NCI-H2227 (cell line): ENCODE data around the gene CHST11.

Source experiments
- DNase-seq: peaks from one replicate; lab custom pipeline; 2025; ENCODE audit not compliant: unreplicated experiment; lab: John Stamatoyannopoulos, UW

Gene CHST11

DNA sequence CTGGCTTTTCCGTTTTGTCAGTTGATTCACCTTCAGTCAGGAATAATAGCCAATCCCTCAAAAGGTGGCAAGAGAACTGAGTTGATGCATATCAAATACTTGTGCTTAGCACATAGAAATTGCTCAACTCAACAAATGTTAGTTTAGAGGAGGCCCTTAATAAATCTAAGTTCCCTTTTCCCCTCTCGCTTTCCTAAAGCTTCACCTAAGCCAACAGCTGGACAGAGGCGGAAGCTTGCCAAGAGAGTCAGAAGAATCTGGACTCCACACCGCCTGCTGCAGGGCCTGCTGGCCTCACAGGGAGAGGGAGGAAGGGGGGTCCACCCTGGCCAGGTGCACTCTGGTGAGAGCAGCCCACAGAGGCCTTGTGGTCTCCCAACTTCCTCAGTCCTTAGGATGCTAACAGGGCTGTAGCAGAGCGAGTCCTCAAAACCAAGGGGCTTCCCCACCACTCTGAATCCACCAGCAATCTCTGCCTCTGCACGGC is 213.1 kb downstream of the CHST11 start:
- no peak for DNase-seq

DNA sequence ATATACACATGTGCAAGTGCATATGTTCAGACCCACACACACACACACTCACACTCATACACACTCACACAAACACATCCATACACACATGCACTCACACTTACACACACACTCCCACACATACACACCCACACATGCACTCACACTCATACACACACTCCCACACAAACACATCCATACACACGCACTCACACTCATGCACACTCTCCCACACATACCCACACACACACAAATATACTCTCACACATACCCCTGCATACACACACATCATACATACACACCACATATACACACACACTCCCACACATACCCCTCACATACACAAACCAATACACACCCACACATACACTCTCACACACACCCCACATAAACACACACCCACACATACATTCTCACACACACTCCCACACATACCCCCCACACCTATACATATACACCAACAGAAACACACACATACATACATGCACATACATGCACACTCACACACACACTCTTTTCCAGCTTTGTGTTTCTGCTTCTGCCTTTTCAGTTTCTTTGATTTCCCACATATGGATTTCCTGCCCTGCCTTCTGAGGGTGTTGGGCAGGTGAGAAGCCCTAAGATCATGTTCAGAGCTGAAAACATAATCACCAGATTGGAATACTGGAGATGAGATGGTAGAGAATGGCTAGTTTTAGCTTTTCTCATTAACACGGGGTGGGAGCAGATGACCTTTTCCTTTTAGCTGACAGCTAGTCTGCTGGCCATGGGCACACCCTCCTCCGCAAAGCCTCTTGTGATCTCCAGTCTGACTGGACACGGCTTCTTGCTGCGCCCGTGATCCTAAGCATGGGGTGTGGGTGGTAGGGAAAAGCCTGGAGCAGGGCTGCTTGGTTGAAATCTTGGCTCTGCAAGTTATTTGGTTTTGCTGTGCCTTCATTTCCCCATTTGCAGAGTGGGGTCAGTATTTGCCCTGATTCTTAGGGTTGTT is 214.0 kb downstream of the CHST11 start:
- DNase-seq, result peak; percentile 20

DNA sequence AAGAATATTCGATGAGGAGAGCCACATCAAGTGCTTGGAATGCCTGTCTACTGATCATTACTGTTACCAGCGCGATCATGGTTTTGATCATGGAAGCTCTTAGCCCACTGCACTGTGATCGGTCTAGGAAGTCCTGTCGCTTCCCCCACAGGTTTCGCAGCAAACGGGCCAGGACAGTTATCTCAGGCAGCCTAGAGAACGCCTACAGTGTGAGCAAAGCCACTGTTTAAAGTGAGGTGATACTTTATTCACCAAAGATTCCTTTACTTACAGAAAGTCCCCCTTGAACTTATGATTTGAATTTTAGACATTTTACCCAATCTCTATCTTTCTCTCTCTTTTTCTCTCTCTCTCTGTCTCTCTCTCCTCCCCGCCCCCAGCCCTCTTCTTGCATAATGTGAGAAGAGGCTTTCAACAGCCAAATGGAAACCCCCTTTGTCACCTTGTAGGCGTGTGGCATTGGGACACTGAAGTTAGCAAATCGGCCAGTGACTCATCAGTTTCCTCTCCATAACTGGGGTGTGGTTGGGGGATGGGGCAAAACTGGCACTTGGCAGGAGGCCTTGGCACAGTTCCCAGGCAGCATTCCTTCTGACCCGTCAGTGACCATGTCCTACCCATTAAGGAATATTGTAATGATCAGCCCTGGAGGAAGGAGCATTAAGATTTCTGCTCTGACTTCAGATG is 214.8 kb downstream of the CHST11 start:
- peak; percentile 51 for DNase-seq

DNA sequence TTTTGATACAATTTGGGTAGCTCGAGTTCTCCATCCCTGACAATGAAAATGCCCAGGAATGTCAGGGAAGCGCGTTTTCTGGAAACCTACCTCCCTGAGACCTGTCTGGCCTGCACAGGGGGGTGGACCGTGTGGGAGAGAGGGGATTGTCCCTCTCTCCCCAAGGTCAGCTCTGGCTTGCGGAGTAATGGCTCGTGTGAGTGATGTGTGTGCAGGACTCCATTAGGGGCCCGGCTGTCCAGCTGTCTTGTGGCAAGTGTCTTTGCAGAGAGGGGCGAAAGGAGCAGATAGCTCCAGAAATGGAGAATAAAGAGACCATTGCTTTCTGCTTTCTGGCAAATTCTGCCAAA is 215.3 kb downstream of the CHST11 start:
- no peak for DNase-seq

DNA sequence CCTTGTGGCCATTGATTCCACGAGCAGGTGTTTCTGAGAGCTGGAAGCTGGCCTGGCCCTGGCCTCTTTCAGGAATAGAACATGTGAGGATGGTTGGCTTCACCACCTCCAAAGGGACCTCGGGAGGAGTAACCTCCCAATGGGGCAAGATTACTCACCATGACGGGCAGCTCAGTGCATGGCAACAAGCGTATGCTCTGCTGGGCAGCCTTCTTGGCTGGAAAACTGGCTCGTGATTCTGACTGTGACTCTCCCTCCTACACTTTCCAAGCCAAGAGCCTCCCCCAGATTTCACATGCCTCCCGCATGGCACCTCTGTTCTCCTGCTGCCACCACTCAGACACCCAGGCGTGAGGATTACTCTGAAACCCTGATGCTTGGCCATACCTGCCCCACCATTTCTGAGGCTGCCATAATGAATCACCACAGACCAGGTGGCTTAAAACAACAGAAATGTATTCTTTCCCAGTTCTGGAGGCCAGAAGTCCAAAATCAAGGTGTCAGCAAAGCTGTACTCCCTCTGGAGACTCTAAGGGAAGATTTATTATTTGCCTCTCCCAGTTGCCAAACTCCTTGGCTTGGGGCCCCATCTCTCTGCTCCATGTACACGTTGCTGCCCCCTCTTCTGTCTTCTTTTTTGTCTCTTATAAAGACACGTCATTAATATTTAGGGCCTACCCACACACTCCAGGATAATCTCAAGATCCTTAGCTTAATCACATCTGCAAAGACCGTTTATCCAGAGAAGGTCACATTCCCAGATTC is 215.9 kb downstream of the CHST11 start:
- no peak for DNase-seq

DNA sequence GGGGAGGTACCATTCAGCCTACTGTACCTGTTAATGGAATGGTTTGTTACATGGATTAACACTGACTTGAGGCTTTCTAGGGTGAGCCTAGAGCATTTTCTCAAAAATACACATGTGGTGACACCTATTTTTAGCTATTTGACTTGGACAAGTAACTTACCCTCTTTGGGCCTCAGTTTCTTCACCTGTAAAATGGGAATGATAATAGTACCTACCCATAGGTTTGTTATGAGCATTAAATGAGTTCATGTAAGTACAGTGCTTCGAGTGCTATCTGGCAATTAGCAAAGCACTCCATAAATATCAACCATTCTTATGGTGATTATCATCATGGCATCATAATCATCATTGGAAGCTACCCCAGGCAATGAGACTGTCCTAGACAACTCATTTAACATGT is 216.5 kb downstream of the CHST11 start:
- DNase-seq, result no peak

DNA sequence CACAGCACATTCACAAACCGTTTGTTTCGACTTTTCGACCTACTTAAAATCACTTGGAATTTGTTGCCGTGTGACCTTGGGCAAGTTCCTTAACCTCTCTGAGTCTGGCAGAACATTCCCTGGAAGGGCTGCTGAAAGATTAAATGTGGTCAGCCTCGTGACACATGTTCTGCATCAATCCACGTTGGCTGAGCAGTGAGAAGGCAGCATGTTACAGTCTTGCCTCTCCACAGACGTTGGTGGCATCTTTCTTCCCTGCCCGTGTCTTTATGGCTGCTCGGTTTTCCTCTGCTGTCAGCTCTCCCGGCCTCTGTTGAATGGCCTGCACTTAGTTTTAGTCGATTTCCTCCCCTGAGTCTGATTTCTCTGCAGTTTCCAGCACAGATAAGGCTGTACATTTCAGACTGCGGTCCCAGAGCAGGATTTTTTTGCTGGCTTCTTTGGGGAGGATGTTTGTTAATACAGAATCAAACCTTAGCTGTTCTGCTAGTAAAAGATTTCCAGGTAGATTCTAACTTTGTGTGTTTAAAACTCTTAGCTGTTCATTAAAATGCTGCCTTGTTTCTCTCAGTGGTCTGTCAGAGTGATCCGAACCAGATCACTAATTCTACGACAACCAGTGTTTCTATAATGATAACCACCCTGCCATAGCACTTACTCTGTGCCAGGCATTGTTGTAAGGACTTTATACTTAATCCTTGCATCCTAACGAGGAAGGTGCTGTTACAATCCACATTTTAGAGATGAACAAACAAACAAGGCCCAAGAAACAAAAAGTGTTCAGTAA is 217.1 kb downstream of the CHST11 start:
- no peak for DNase-seq

DNA sequence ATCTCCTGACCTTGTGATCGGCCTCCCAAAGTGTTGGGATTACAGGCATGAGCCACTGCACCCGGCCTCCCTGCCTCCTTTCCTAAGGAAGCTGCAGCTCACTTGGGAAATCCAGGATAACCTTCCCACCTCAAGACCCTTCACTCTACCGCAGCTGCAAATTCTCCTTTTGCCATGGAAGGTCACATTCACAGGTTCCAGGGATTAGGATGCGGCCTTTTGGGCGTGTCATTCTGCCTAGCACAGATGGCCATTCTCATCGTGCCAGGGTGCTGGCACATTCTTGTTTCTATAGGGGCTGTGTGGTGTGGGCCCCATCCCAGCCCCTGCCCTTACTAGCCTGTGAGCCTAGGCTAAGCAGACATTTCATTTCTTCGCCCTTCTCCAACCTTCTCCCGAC is 219.9 kb downstream of the CHST11 start:
- peak; percentile 24 for DNase-seq

DNA sequence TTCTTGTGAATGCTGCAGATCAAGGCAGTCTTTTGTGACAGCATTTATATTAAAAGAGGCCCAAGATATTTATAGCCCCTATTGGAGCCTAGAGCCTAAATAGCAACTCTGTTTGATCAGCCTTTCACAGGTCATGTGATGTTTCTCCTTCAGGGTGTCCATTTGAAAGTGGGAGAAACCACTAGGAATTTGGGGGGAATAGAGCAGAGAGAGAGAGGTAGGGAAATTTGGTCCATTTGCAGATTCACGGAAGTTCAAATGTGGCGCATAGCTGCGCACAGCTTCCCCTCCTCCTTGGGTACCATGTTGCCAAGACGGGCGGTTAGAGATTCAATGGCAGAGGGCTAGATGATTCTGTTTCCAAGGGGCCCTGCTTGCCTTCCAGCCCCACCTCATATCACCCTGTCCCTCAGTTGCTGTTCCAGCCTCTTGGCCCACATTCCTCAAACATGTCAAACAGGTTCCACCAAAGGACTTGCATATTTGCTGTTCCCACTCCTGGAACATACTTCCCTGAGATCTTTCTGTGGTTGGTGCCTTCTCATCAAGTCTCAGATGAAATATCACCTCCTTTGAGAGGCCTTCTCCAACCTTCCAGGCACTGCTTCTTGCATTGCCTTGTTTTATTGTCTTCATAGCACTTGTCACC is 220.8 kb downstream of the CHST11 start:
- no peak for DNase-seq

DNA sequence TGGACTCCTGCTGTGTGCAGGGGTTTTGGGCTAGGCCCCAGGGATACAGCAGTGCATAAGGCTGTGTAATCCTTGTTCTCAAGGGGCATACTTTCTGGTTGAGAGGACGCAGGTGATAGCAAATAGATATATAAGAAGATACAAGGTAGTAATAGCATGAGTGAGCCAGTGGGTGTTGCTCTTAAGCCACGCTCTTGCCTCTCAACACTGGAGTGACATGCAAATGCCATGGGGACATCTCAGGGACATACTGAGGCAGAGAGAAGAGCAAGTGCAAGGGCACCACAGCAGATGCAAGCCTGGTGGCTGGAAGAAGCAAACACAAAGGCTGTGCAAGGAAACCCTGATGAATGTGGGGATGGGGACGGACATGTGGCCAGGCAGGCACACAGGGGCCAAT is 223.3 kb downstream of the CHST11 start:
- DNase-seq, result peak; percentile 26

DNA sequence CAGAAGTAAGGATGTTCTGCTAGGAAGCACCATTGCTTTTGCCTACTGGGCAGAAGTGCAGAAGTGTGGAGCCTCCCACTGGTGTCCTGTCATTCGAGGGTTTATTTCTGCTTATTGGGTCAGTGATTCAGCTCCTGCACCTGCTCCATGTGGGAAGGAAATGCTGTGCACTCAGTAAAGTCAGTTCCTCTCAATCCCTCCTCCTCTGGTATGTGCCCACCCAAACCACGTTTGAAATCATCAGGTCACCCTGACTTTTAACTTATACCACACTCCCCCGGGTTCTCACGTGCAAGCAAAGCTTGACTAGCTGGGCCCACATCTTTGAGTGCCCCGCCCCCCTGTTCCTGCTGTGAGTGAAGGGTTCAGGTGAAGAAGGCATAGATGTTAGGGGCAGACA is 223.7 kb downstream of the CHST11 start:
- no peak for DNase-seq

DNA sequence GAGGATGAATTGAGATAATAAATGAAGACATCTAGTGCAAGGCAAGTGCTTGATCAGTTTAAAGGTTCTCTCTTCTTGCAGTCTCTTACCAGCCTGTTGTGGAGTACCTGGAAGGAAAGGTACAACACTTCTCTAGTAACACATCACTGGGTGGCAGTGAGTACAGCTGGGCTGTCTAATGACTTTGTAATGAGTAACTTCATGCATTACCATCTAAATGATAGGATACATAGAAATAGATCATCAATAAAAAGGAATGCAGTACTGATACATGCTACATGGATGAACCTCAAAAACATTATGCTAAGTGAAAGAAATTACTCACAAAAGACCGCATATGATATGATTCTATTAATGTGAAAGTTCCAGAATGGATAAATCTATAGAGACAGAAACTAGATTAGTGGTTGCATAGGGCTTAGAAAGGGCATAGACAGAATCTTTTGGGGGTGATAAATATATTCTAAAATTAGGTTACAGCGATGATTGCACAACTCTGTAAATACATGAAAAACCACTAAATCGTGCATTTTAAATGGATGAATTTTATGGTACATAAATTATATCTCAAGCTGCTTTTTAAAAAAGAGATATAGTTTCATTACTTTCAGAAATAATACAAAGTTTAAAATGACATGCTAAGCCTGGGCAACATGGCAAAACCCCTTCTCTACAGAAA is 224.4 kb downstream of the CHST11 start:
- DNase-seq, result no peak

DNA sequence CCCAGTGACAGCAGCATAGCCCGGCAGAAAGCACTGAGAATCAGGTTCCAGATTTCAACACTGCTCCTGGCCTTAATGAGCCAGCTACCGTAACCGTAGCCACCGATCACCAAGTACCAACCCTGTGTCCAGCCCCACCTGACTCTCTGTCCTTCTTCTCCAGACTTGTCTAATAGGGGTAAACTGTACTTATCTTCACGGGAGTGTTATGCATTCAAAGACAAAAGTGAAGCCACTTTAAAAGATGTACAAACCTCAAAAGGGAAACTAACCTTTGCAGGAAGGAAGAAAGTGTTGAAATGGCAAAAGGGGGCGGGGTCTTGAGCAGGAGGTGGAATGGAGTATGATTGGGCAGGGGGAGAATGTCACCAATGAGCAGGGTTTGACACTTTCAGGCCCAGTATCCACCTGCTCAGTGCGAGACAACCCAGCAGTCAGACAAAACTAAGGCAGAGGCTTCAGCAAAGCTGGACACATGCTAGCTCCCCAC is 226.1 kb downstream of the CHST11 start:
- DNase-seq, result no peak

DNA sequence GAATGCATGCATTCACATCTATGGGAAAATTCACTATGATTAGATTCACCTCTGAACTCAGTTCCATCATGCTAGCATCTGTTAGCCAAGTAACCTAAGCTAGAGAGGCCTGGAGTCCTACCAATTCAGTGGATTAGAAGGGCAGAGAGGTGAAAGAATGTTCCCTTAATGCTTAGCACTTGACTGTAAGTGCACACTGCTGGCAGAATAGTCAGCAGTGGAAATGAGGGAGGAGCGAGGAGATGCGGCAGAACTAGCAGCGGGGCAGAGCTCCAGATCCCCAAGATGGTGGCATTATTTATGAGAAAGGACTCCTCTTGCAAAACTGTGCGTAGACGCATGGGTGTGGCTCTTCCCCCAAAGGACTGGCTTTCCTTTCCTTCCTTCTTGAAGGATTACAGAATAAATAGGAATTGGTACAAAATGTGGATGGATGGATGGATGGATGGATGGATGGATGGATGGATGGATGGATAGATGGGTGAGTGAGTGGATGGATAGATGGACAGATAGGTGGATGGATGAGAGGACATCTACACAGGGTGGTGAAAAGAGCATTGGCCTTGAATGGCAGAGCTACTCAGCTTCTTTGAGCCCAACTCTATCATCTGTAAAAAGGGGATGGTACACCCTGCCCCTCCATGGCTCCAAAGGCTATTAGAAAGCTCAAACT is 227.2 kb downstream of the CHST11 start:
- DNase-seq, result no peak

DNA sequence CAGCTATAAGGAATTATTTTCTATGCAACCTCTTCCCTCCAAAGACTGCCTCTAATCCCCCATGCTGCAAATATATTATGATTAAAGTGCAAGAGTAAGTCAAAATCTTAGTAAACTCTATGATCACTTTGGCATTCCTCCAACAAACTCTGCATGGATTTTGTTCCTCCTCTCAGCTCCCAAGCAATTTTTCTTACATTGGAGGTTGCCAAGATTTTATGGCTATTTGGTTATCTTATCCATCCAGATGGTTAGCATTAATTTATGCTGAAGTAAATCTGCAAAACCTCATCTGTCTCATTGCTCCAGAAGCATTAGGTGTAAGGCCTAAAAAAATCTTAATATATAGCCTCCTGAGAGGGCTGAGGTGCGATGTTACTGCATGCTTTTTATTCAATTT is 228.1 kb downstream of the CHST11 start:
- no peak for DNase-seq

DNA sequence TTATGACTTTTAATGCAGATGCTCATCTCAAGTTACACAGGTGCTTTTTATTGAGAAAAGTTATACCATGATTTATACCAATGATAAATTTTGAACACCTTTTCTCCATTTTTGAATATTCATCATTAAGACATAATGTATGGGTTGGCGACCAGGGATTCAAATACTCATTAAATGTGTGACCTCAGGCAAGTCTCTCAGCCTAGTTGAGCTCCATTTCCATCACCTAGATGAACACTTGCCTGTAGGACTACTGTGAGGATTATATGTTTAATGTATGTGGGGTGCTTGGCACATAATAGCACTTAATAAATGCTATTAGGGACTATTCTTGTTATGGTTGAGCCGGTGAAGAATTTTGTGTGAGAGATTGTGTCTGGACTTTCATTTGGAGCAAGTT is 228.6 kb downstream of the CHST11 start:
- no peak for DNase-seq

DNA sequence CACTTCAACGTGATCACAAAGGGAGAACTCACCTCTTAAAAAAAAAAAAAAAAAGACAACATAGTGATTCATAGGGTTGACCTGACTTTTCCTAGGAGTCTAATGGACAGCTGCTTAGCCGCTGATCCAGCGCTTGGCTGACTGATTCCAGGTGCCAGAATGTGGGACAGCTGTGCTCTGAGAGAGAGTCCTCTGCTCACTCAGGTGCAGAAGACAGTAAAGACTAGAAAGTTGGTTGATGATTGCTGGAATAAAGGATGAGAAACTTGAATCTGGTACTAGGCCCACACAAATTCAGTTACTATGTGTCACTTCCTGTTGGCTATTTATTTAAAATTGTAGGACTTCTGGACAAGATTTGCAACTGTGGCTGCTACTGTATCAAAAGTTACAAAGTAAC is 229.4 kb downstream of the CHST11 start:
- no peak for DNase-seq

DNA sequence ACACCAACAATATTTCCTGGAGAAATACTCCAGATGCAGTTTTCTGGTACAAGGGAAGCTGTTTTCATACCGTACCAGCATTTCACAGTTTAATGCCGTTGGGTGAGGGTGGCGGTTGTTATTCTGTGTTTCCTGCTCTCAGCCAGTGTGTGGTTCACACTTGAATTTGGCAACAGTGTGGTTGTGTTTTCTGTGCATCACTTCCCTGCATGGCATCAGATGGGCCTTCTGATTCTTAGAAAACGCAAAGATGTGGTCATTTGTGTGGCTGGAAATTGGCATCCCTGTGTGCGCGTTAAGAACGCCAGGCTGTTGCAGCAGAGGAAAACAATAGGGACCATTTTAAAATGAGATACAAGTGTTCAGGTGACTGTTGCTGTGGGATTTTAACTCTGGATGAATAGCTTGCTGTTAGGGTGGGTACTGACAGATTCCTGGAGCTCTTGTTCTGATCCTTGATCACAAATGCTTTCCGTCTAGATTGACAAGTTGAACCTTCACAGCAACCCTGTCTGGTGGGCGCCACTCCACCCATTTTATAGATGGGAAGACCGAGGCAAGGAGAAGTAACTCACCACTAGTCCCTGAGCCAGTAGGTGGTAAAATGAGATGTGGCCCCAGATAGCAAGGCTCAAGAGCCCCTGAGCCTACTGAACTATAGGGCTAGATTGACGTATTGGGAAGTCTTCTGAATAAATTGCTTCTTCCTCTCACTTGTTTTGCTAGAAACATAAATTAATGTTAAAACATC is 231.2 kb downstream of the CHST11 start:
- DNase-seq, result no peak
